ENCODE data around the gene RNF220. TPM values are rescaled to one million over a fixed set of nuclear protein-coding genes. Genes with fewer than 3 reads are reported as not detected.

RNF220 gene
- total RNA-seq, 1 donor from 2014 or later, result 72.5 TPM

DNA sequence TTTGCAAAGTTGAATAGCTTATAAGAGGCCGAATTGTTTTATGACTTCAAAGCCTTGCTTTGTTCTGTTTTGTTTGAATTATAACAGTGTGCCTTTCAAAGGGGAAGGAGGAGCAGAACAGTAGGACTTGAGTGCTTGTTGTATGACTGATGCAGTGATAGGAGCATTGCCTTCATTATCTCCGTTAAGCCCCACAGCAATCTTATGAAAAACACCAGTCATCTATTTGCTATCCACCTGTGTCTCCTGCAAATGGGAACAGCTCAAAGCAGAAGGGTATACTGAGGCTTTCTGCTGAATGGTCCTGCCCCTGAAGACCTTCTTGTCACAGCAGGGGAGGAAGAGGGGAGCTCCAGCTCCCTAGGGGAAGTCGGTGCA, 127.5 kb downstream of the RNF220 start:
- H3K36me3 ChIP-seq, result no peaks in the 10 kb centered on the region
- peaks cover 5% of the 10 kb centered on the region for H3K27me3 ChIP-seq (ENCODE audit: low read depth)
- no peaks in the 10 kb centered on the region for H3K4me1 ChIP-seq
- TF ChIP-seq, protein P1, sequence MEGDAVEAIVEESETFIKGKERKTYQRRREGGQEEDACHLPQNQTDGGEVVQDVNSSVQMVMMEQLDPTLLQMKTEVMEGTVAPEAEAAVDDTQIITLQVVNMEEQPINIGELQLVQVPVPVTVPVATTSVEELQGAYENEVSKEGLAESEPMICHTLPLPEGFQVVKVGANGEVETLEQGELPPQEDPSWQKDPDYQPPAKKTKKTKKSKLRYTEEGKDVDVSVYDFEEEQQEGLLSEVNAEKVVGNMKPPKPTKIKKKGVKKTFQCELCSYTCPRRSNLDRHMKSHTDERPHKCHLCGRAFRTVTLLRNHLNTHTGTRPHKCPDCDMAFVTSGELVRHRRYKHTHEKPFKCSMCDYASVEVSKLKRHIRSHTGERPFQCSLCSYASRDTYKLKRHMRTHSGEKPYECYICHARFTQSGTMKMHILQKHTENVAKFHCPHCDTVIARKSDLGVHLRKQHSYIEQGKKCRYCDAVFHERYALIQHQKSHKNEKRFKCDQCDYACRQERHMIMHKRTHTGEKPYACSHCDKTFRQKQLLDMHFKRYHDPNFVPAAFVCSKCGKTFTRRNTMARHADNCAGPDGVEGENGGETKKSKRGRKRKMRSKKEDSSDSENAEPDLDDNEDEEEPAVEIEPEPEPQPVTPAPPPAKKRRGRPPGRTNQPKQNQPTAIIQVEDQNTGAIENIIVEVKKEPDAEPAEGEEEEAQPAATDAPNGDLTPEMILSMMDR (IDR thresholded peaks at IDR 0.05), result no peak
- no peak for DNase-seq
- H3K9me3 ChIP-seq, result no peaks in the 10 kb centered on the region
- H3K27ac ChIP-seq, result no peak overlapping the region
- intact Hi-C loops (cut with DNase I), result no loop called here
- no peak overlapping the region for H3K4me3 ChIP-seq
- no peak for ATAC-seq

DNA sequence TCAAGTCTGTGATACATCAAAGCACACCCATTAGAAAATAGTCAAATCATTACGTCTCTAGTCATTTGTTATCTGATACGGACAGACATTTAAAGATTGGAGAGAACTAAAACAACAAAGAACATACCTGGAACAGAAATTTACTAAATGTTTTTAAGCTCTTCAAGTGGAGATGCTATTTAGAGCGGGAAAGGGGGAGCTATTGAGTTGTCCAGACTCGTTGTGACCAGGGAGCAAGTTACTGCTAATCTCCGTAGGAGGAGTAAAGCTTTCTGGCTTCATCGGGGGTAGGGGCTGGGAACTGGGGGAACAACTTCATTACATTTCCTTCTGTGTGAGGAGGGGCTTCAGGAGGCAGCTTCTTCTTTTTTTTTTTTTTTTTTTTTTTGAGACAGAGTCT, 129.7 kb downstream of the RNF220 start:
- no peak overlapping the region for H3K27ac ChIP-seq
- TF ChIP-seq, protein P1 (IDR thresholded peaks at IDR 0.05), result no peak
- DNase-seq (no peak), ATAC-seq (no peak)
- intact Hi-C loops (cut with DNase I), result no loop called here
- H3K4me3 ChIP-seq, result no peak overlapping the region
- H3K27me3 ChIP-seq (ENCODE audit: low read depth), result peaks cover 5% of the 10 kb centered on the region
- H3K4me1 ChIP-seq, result no peaks in the 10 kb centered on the region
- H3K36me3 ChIP-seq, result no peaks in the 10 kb centered on the region
- H3K9me3 ChIP-seq, result no peaks in the 10 kb centered on the region

DNA sequence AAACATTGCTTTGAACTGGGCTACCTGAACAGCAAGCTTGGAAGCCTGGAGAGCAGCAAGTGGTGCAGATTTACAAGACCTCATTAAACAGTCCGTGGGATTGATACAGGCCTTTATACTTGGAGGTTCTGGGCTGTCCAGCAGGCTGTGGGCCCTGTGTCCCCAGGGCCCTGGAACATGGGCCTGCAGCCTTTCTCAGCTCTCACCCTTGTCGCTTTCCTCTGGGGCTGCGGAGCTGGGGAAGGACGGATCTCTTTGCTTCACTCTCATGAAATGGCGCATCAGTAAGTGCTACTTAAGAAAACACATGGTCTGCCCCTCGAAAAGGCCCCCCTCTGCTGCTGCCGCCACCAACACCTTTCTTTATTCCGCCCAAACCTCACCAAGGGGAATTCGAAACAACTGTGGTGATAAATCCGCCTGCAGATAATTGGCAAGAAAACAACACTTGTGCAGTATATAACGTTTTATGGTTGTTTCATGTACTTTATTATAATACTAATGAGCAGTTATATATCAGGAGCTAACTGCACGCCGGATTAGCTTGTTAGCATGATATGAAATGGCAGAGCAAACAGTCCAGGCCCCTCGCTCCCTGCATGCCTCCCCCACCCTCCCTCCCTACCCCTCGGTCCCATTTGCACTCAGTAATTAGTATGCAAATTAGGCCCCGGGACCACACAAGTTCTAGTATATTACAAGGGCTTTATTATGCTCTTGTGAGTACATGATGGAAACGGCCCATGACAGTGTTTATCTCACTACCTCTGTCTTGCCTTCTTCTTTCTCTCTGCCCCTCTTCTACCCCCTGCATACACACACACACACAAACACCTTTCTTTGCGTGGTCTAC, 131.5 kb downstream of the RNF220 start:
- DNase-seq, result no peak
- Histone ChIP-seq H3K36me3 (no peaks in the 10 kb centered on the region), H3K27me3 (ENCODE audit: low read depth) (peaks cover 8% of the 10 kb centered on the region), H3K9me3 (no peaks in the 10 kb centered on the region), H3K4me3 (no peak overlapping the region), H3K27ac (no peak overlapping the region), H3K4me1 (no peaks in the 10 kb centered on the region)
- intact Hi-C loops (cut with DNase I), result no loop called here
- TF ChIP-seq, protein P1 (IDR thresholded peaks at IDR 0.05), result no peak
- ATAC-seq, result no peak

DNA sequence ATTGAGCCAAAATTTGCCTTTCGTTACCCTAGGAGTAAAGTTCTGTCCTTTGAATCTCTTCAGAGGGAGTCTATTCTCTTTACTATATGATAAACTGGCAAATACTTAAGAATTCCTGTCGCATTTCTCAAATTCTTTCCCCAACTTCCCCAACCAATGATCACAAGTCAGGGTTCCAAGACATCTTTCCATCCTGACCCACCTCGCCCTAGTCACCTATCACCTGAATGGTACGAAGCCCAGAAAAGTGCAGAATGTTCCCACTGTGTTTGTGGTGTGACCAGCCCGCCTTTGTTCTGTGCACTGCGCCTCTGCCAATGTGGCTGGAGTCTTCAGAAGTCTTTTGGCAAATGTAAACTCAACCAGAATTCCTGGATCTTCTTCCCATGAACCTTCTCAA, 132.5 kb downstream of the RNF220 start:
- H3K4me1 ChIP-seq, result no peaks in the 10 kb centered on the region
- H3K9me3 ChIP-seq, result no peaks in the 10 kb centered on the region
- intact Hi-C loops (cut with DNase I), result no loop called here
- ATAC-seq (no peak), DNase-seq (no peak)
- no peak overlapping the region for H3K27ac ChIP-seq
- TF ChIP-seq, protein P1 (IDR thresholded peaks at IDR 0.05), result no peak
- H3K4me3 ChIP-seq, result no peak overlapping the region
- no peaks in the 10 kb centered on the region for H3K36me3 ChIP-seq
- peaks cover 11% of the 10 kb centered on the region for H3K27me3 ChIP-seq (ENCODE audit: low read depth)

DNA sequence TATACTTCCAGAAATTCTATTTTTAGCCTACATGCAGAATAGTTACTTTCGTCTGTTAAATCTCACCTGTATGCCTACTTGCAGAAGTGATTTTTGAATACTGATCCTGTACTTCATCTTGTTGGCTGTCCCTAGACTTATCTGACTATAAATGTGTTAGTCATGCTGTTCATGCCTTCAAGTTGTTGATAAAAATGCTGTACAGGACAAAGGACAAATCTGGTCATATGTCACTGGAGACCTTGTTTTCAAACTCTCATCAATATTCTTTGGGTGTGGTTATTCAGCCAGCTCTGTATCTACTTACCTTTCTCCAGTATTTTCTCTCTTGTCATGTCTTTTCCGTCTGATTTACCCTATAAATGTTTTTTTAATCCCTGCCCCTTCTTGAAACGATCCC, 132.9 kb downstream of the RNF220 start:
- no peak for ATAC-seq
- no peaks in the 10 kb centered on the region for H3K9me3 ChIP-seq
- H3K4me1 ChIP-seq, result no peaks in the 10 kb centered on the region
- H3K4me3 ChIP-seq, result no peak overlapping the region
- TF ChIP-seq, protein P1 (IDR thresholded peaks at IDR 0.05), result no peak
- no peak for DNase-seq
- intact Hi-C loops (cut with DNase I), result no loop called here
- no peaks in the 10 kb centered on the region for H3K36me3 ChIP-seq
- peaks cover 15% of the 10 kb centered on the region for H3K27me3 ChIP-seq (ENCODE audit: low read depth)
- H3K27ac ChIP-seq, result no peak overlapping the region

All from lower lobe of right lung (tissue), 2 donors.